ENCODE data around the gene TLE5.

Gene TLE5, protein sequence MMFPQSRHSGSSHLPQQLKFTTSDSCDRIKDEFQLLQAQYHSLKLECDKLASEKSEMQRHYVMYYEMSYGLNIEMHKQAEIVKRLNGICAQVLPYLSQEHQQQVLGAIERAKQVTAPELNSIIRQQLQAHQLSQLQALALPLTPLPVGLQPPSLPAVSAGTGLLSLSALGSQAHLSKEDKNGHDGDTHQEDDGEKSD

DNA sequence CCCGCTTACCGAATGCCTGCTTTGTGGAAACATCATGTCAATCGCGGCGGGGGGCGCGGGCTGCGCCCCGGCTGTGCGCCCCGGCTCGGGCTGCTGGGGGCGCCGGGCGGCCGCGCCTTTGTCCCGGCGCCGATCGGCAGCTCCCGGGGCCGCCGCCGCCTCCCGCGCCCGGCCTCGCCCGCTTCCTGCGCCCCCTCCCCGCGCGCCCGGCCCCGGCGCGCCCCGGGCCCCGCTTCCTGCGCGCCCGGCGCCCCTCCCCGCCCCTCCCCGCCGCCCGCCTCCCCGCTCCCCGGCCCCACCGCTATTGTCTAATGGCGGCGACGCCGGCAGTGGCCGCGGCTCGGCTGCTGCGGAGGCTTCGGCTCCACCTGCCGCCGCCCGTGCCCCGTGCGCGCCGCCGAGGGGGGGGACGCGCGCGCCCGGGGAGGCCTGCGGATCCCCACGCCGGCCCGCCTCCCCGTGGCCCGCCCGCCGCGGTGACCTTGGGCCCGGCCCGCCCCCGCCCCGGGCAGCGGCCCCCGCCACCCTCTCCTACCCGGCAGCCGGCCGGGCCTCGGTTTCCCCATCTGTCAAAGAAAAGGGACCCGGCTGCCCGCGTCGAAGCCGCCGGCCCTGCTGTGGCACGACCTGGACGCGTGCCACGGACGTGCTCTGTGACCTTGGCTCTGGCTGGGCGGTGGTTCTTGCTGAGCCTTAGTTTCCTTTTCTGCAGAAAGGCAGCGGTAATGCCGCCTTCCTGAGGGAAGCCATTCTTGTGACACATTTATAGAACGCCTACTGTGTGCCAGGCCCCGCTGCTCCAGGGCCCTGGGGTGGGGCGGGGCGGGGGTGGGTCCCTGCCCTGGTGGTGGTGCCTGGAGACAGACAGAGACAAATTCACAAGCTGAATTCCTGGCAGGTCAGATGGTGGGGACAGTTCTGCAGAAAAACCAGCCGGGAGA lies at the start of gene TLE5:
TSS of gene TLE5 (minus strand) at position 331 of the 941 bp plus-strand sequence. CDS start at position 36, 295 bp downstream.
- peak; percentile 84 for DNase-seq (ENCODE audit: low spot score)

DNA sequence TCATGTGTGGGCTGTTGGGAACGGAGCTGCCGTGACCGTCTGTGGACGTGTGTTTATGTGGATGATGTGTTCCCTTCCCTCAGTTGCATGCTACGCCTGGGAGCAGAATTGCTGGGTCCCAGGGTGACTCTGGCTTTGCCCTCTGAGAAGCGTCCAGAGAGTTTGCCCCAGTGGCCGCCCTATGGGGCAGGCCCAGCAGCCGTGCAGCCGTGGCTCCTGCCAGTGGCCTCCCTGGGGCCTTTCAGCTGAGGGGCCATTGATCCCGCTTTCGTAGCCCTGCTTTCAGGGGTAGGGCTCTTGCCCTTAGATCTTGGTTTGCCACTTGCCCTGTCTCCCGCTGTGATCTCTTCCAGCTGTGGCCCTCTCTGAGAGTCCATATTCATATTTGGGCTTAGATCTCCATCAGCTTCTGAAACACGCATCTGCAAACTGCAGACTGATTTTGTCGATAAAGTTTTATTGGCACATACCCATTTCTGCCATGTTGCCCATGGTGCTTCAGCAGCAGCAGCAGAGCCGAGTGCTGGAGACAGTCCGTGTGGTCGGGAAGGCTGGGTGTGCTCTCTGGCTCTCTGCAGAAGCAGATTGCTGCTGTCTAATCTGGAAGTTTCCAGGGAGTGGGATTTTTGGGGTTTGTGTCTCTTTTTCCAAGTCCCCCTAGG lies 49.4 kb upstream of the TLE5 start:
- DNase-seq (ENCODE audit: low spot score): no peak

DNA sequence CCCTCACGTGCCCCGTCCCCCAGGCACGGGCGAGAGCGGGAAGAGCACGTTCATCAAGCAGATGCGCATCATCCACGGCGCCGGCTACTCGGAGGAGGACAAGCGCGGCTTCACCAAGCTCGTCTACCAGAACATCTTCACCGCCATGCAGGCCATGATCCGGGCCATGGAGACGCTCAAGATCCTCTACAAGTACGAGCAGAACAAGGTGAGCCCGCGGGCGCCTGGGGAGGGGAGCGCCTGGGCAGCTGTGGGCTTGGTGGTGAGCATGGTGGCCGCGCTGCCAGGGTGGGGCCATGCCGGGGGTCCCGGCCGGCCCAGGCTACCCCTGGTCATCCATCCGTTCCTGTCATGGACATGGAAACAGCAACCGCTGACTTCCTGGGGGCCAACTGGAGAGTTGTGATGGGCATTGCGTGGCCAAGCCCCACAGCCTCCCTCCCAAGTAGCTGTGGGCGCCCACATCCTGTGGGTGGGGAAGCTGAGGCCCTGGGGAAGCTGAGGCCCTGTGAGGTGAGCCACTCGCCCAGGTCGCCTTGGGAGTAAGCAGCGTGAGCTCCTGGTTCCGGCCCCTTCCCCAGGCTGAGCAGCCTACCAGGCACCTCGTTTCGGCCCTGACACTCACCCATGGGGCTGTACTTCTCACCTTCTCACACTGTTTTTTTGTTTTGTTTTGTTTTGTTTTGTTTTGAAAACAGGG lies 48.0 kb upstream of the TLE5 start:
- no peak for DNase-seq (ENCODE audit: low spot score)

DNA sequence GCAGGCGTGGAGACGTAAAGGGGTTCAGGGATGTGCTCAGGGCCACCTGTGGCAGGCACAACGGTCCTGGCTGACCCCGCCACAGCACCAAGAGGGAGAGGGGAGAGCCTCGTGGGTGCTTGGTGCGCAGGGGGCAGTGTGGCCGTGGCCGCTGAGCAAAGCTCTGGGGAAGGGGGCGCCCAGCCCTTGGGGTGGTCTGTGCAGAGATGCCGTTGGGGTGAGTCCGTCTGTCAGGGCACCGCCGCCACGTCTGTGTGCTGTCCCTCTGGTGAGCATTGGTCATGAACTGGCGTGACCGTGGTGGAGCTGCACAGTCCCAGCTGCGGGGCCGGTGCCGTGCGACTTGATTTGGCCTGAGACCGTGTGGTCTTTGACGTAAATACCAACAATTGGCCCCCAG lies 47.2 kb upstream of the TLE5 start:
- DNase-seq (ENCODE audit: low spot score): no peak

DNA sequence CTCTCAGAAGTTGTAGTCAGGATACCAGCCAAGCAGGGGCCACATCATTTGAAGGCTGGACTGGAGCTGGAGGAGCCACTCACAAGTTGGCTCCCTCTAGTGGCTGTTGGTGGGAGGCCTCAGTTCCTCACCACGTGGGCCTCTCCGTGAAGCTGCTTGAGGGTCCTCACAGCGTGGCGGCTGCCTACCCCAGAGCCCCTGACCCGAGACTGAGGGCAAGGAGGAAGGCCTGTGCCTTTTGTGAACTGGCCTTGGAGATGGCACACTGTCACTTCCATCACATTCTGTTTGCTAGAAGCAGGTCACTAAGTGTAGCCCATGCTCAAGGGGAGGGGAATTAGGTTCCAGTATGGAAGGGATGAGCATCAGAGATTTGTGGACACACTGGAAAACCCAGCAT lies 46.5 kb upstream of the TLE5 start:
- peak; percentile 82 for DNase-seq (ENCODE audit: low spot score)

DNA sequence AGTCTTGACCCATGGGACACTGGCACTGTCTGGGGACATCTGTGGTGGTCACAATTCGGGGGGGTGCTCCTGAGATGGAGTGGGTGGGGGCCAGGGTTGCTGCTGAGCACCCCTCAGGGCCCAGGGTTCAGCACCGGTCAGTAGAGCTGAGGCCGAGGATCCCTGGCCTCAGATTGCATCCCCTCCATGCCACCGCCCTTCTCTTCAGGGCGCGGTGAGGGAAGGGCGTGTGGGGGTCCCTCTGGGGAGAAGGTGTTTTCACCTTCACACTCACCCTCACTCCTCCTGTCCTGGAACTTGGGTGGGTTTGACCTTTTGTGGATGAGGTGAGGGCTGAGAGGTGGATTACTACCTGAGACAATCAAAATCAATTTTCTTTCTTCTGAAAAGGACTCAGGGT lies 45.4 kb upstream of the TLE5 start:
- DNase-seq (ENCODE audit: low spot score): no peak

DNA sequence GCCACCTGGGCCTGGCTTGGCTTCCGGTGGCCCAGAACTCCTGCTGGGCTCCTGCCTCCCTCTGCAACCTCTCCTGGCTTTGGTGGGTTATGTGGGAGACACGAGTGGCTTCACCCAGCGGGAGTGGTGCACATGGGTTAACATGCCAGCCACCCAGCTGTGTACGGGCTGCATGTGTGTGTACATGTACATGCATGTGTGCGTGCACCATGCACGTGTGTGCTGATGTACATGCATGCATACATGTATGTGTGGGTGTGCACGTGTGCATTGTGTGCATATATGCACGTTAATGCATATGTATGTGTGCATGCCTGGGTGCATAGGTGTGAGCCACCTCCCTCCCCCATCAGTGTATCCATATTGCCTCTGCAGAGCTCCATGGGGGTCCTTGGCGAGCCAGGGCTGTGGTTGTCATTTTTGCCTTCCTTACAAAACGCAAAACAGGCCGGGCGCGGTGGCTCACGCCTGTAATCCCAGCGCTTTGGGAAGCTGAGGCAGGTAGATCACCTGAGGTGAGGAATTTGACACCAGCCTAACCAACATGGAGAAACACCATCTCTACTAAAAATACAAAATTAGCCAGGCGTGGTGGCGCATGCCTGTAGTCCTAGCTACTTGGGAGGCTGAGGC lies 44.3 kb upstream of the TLE5 start:
- DNase-seq (ENCODE audit: low spot score): no peak

DNA sequence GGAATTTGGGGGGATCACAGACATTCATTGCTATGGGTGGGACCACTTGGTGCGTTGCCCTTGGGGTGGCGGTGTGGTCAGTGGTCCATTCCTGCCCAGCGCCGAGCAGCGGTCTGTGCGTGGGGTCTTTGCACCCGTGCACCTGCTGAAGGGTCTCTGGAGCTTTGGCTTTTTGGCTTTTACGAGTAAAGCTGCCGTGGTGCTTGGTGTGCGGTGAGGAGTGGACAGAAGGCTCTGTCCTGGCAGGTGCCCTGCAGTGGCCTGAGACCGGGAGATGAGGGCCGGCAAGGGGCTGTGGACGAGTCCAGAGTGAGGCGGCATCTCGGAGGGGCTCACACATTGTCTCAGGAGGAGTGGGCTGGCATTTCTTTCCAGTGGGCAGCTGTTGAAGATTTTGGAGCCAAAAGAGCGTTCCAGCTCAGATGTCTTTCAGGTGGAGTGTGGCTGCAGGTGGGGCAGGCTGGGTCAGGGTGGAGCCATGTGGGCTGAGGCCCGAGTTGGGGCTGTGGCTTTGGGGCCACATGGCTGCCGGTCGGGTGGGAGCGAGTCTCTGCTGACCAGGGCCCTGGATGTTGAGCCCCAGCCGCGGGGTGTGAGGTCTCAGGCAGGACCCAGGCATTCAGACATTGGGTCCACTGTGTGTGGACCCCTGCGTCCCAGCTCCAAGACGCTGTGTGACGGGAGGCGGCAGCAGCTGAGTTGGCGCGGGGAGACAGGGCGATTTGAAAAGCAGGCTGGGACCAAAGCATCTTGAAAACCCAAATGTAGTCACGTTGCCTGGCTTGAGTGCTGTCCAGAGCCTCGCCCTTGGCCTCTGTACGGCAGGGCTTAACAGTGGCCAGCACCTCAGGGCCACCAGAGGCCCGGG lies 43.6 kb upstream of the TLE5 start:
- DNase-seq (ENCODE audit: low spot score): no peak

DNA sequence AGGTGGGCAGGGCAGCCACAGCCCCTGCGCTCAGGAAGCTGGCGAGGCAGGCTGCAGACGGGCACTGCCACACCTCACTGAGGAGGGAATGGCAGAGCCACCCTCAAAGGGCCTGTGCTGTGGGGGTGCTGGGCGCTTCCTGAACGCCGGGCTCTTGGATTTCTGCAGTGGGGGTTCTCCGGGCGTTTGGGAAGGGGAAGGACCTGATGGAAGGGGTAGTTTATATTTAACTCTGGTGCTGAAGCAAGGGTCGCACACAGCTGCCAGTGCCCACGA lies 42.4 kb upstream of the TLE5 start:
- no peak for DNase-seq (ENCODE audit: low spot score)

DNA sequence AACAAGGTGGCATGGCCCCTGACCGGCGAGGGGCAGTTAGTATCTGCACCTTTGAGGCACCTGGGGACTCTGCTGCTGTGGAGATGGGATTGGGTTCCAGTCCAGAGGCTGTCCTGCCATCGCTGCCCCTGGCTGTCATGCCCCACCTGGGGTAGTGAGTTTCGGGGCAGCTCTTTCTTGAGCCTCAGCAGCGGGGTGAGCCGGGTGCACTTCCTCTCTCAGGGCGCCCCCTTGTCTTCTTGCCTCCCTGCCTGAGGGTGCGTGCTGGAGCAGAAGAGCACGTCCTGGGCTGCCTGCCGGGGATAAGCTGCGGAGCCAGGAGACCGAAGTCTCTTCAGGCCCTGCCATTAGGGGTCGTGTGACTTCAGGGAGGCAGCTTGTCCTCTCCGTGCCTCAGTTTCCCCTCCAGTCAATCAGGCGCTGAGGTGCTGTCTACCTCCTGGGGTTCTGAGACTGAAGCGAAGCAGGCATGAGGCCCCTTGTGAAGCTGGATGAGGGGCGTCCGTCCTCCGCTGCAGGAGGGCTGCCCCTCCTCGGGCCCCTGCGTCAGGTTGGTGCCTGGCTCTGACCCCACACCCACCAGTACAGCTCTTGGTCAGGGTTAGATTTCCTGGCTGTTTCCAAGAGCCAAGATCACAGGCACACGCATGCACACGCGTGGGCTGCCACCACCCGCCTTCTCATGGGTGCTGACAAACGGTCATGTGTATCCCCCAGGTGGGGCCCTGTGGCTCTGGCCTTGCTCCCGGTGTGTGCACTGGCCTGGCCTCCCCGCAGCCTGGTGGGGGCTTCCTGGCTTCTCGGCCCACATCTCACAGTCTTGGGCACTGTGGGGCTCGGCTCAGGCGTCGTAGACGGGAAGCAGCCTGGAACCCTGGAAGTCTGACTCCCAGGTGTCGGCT lies 40.2 kb upstream of the TLE5 start:
- no peak for DNase-seq (ENCODE audit: low spot score)

DNA sequence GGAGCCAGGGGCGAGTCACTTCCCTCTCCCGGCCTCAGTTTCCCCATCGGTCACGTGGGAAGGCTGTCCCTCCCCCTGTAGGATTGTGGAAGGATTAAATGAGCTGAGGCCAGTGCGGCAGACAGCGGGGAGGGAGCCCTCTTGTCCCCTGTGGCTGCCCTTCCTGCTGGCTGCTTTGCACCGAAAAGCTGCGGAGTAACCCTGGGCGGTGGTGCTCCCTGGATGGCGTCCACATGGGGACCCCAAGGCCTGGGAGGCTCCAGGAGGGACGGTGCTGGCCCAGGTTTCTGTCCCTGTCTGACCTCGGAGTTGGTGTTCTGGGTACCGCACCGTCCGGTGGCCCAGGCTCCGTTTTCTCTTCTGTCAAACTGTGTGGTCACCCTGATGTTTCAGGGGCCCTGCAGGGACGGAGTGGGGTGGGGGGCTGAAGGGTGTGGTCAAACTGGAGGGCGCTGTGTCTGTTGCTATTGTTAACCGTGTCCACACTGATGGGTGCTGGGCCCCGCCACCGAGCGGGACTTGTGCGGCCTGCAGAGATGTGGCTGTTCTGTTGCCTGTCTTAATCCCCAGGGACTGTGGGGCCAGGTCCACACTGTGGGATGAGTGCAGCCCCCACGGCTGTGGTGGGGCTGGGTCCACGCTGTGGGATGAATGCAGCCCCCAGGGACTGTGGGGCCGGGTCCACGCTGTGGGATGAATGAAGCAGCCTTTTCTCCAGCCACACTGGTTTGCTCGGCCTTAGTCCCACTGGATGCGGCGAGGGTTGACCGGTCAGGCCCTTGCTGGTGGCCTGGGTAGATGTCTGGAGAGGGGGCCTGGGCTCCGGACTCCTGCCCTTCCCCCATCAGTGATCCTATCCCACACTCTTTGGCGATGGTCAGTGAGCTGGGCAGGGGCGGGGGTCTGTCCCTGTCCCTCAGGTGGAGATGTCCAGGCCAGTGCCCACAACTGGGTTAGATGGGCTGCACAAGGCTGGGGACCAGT lies 38.7 kb upstream of the TLE5 start:
- DNase-seq (ENCODE audit: low spot score): no peak

DNA sequence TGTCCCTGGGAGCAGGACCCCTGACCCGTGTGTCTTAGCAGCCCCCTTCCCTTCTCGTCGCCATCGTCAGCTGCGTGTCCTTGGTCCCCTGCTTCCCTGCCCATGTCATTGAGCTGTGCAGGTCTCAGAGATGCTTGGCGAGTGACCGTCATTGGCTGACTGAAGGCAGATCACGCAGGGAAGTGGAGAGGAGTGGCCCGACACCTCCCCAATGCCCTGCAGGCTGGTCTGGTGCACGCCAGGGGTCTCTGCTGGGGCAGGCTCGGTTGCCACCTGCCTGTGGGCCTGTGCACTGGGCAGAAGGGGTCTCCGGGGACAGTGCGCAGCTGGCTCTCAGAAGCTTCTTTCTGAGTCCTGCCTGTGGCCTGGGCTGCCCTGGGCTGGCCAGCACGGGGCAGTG lies 38.0 kb upstream of the TLE5 start:
- DNase-seq (ENCODE audit: low spot score): no peak

DNA sequence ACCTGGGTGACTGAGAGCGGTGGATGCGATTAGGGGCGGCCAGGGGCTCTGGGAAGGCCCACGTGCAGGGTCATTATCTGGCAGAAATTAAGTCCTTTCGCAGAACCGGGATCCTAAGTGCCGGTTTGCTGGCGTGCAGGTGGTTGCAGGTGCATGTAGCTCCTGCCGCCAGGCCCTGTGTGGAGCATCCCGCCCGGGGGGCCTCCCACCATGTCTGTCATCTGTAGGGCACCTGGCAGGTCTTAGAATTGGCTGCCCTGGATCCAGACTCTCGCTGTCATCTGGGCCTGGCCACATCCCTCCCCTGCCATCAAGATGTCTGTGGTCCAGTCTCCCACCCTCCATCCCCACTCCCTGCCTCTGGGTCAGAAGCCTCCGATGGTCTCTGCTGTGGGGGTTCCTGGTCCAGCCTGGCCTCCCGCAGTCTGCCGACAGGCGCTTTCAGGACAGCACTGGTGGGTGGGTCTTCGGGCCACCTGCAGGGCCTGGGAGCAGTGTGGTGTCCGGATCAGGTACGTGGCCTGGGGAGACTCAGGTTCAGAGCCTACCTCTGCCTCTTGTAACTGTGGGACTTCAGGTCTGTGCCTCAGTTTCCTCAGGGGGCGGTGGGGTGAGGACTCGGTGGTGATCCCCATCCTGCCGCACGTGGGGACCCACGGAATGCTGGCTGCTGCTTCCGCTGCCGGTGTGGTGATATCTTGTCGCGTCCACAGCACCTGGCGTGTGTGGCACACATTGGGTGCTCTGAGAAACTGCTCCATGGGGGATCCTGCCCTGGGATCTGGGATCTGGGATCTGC lies 37.3 kb upstream of the TLE5 start:
- no peak for DNase-seq (ENCODE audit: low spot score)

DNA sequence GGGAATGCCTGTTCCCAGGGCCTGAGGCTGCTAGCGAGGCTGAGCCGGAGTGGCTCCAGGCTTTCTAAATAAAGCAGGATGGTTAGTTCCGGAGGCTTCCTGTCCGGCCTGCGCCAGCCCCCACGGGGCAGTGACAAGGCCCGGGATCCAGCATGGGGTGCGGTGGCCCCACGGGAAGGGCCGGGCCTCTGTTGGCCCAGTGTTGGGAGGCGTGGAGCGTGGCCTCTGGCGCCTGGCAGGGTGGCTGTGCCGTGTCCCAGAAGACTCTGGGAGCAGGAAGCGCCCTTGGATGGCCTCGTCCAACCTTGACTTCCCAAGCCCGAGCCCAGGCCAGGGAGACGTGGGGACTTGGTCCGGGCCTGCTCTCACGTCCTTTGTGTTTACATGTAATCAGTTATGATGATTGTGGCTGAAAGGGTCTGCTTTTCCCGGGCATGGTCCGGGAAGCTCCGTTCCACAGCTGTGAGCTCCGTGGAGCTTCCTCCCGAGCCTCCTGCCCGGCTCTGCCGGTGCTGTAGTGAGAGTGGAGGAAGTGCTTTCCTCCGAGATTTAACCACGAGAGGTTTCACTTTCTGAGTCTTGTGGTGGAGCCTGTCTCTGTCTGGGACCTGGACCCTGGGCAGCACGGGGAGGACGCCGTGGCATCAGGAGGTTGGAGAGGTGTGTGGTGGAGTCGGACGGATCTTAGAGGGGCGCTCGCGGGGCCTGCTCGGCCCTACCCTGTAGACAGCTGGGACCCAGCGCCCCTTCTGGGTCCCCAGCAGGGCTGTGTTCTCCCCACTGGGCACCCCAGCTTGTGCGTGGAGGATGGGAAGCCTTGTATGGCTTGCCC lies 36.4 kb upstream of the TLE5 start:
- DNase-seq (ENCODE audit: low spot score): no peak

DNA sequence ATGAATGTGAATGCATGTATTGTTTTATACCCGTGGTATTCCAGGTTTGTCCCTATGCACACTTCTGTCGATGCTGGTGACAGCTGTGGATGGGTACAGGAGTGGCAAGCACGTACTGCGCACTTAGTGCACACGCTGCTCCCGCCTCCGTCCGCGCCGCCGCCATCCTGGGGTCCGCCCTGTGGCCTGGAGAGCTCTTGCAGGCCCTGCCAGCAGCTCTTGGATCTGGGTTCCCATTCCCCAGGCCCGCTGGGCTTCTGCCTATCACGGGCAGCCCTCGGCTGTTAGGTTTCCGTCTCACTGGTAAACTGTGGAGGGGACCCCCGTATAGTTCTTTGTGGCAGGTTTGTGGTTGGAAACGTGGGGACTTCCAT lies 35.8 kb upstream of the TLE5 start:
- no peak for DNase-seq (ENCODE audit: low spot score)

DNA sequence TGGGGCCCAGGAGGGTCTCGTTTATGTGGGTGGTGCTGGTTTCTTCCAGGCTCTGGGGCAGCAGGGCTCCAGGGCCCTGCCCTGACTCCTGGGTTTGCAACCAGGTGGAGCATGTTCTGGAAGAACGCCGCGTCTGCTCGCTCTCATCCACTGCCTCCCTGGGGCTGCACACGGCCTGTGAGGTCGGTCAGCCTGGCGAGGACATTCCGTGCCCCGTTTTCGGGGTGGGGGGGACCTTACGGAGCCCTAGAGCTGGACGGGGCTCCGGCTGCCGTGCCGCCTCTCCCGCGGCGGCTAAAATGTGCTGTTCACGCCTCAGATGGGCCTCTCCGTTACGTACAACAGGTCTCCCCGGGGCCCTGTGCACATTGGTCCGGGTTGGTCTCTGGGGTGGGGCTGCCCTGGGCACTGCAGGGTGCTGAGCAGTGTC lies 35.2 kb upstream of the TLE5 start:
- no peak for DNase-seq (ENCODE audit: low spot score)

DNA sequence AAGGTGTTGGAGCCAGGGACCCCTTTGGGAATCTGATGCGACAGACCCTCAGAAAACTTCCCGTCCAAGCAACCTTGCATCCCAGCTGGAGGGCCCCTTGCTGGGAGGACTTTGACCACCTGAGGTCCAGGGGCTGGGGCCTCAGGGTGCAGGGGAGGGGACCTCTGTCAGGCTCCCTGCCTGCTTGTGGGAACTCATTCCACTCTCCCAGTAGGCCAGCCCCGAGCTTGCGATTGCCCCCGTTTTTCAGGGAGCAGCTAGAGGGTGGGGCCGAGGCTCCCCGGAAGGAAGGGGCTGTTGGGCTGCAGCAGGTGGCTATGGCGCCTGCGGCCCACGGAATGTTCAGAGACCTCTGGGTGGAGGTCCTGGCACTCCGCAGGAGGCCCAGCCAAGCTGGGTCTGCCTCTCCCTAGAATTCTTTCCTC lies 34.6 kb upstream of the TLE5 start:
- no peak for DNase-seq (ENCODE audit: low spot score)

Data from iPS-NIHi11 (cell line).